Panc1 (cell line): Measurements from ENCODE around the gene SH2D6. TPM values are rescaled to one million over a fixed set of nuclear protein-coding genes. Genes with fewer than 3 reads are reported as not detected.

ENCODE experiments used
- ATAC-seq: fragments of 200-7000 bp; cut with Tn5 transposase; 2 replicates; pipeline ENCODE4 v1.9.1; 2020; ENCODE audit warnings: mild to moderate bottlenecking, moderate library complexity
- BruUV-seq: library from RNA; stranded (reverse); fragments of 400-500 nt; replicated peaks from 2 replicates; lab custom pipeline; 2021; lab: Mats Ljungman, UMichigan
- CTCF ChIA-PET: fragments of 300-600 bp; sonication (Branson Sonifier 250); formaldehyde crosslinking; loops from one replicate; lab custom pipeline; 2022; ENCODE audit warnings: antibody characterized with exemption; lab: Charles Lee
- POLR2A ChIA-PET: fragments of 300-600 bp; sonication (Branson Sonifier 250); formaldehyde crosslinking; loops from one replicate; lab custom pipeline; 2022; ENCODE audit warnings: antibody characterized with exemption; lab: Charles Lee
- DNase-seq: peaks from one replicate; pipeline ENCODE4 v3.0.0-alpha.2; 2010; ENCODE audit warnings: low read depth, low spot score
- H3K27ac ChIP-seq: 2 replicates; pipeline ENCODE4 v1.5.1; 2011; ENCODE audit warnings: mild to moderate bottlenecking, low read length, inconsistent platforms
- H3K27me3 ChIP-seq: fragments of 200-500 bp; sonication (Bioruptor generic); 2 replicates; pipeline ENCODE4 v1.6.0; 2014; ENCODE audit warnings: low read length, inconsistent platforms; ENCODE audit not compliant: control insufficient read depth, insufficient read depth
- H3K36me3 ChIP-seq: fragments of 200-500 bp; sonication (Bioruptor generic); 2 replicates; pipeline ENCODE4 v1.5.1; 2014; ENCODE audit warnings: inconsistent platforms, mild to moderate bottlenecking, low read length, moderate library complexity; ENCODE audit not compliant: control insufficient read depth, insufficient read depth
- H3K4me1 ChIP-seq: 2 replicates; pipeline ENCODE4 v1.5.1; 2011; ENCODE audit warnings: inconsistent platforms, mild to moderate bottlenecking, low read length, moderate library complexity; ENCODE audit not compliant: control insufficient read depth, insufficient read depth
- H3K4me3 ChIP-seq, 2 experiments: 2 replicates each; pipeline ENCODE4 v1.5.1; 2011 to 2012; ENCODE audit warnings: low read depth in 2 of 2, low read length in 2 of 2, mild to moderate bottlenecking in 2 of 2, inconsistent platforms in 1 of 2, moderate library complexity in 1 of 2
- H3K9me3 ChIP-seq: fragments of 200-500 bp; sonication (Bioruptor generic); 2 replicates; pipeline ENCODE4 v1.5.1; 2014; ENCODE audit warnings: low read depth, mild to moderate bottlenecking, inconsistent platforms, low read length, moderate library complexity; ENCODE audit not compliant: control insufficient read depth, insufficient read depth
- CTCF ChIP-seq: fragments of 450-650 bp; IDR thresholded peaks from 2 replicates; pipeline ENCODE4 v1.5.1; 2017; ENCODE audit warnings: mild to moderate bottlenecking
- POLR2AphosphoS5 ChIP-seq: IDR thresholded peaks from 2 replicates; pipeline ENCODE4 v1.6.1; 2012; ENCODE audit warnings: mild to moderate bottlenecking, low read depth, low read length, moderate library complexity
- REST ChIP-seq, 2 experiments: IDR thresholded peaks; 2 replicates each; pipeline ENCODE4 v1.6.1; 2011 to 2012; ENCODE audit warnings: low read depth in 2 of 2, control low read depth in 1 of 2, low read length in 1 of 2, mild to moderate bottlenecking in 1 of 2, moderate library complexity in 1 of 2; ENCODE audit not compliant: insufficient read depth in 1 of 2
- SIN3A ChIP-seq: IDR thresholded peaks from 2 replicates; pipeline ENCODE4 v1.6.1; 2012; ENCODE audit warnings: low read depth, mild to moderate bottlenecking, low read length, moderate library complexity, borderline replicate concordance; ENCODE audit not compliant: insufficient read depth
- TCF7L2 ChIP-seq: IDR thresholded peaks from 2 replicates; pipeline ENCODE4 v1.6.1; 2011; ENCODE audit warnings: mild to moderate bottlenecking, low read depth, low read length, inconsistent platforms
- in situ Hi-C: cut with HindIII; loops from 2 replicates; pipeline ENCODE4 v1.10.0; 2016; ENCODE audit warnings: low sequenced_read_pairs, low pct_unique_long_range_greater_than_20kb
- intact Hi-C: fragments of 100-400 bp; cut with micrococcal nuclease; formaldehyde crosslinking; loops from one replicate; pipeline ENCODE4 v1.10.0; 2022; ENCODE audit not compliant: unreplicated experiment
- total RNA-seq: library from RNA; stranded (reverse); gene quantifications from one replicate; pipeline ENCODE4 v1.2.1, GENCODE V29; 2021; ENCODE audit not compliant: unreplicated experiment

The SH2D6 gene
- total RNA-seq, 1 experiment from 2014 or later, result 3.3 TPM

GRCh38 chr2:85387754-85388153 lies 30.8 kb upstream of the SH2D6 start:
- in situ Hi-C loops, result no loop called here

GRCh38 chr2:85388878-85389538 lies 29.5 kb upstream of the SH2D6 start:
- Histone ChIP-seq H3K27me3 (no peaks in the 10 kb centered on the region), H3K27ac (no peak overlapping the region), H3K36me3 (peaks cover 4% of the 10 kb centered on the region; the same call in 1 of the 2 replicates), H3K4me3 (no peak overlapping the region), H3K4me1 (no peaks in the 10 kb centered on the region), H3K9me3 (no peaks in the 10 kb centered on the region)
- intact Hi-C loops, result no loop called here
- TF ChIP-seq TCF7L2, result no peak
- no peak for TF ChIP-seq POLR2AphosphoS5
- POLR2A ChIA-PET, result no interaction called here
- ATAC-seq (no peak), DNase-seq (no peak)
- in situ Hi-C loops, result no loop called here
- no TSS peak for BruUV-seq
- CTCF ChIA-PET, result interaction anchor here (0.6 kb wide), 1 partner anchor 233 kb away, joined by 4 read pairs; no protein-coding TSS in a partner anchor

More at GRCh38 chr2:85387754-85388153, 30.8 kb upstream of the SH2D6 start:
- peaks cover 4% of the 10 kb centered on the region; the same call in 1 of the 2 replicates for H3K36me3 ChIP-seq
- CTCF ChIA-PET, result no interaction called here
- ATAC-seq (no peak), DNase-seq (no peak)
- H3K9me3 ChIP-seq, result no peaks in the 10 kb centered on the region
- no peak overlapping the region for H3K27ac ChIP-seq
- intact Hi-C loops, result no loop called here
- TF ChIP-seq CTCF, result no peak
- TF ChIP-seq SIN3A, result no peak
- no peak for TF ChIP-seq POLR2AphosphoS5
- TF ChIP-seq TCF7L2, result no peak
- no peak for TF ChIP-seq REST (IDR thresholded peaks at IDR 0.05; ENCODE audit: insufficient read depth in 1 of 2, low read depth in 2 of 2, low read length in 1 of 2)
- no TSS peak for BruUV-seq
- POLR2A ChIA-PET, result no interaction called here
- H3K4me1 ChIP-seq, result no peaks in the 10 kb centered on the region
- no peak overlapping the region for H3K4me3 ChIP-seq
- H3K27me3 ChIP-seq, result no peaks in the 10 kb centered on the region
